CD4-positive, alpha-beta T cell treated with Interleukin-17A for 4 hours (primary cell): Measurements from ENCODE around the gene SH3PXD2A.
"Not testable (repeated sequence)": the region's sequence is repeated elsewhere in the genome, so short reads cannot be mapped to it uniquely, and the experiment has no call there.

Source experiments
- DNase-seq: peaks from one replicate; pipeline ENCODE4 v3.0.0-alpha.2; 2020; ENCODE audit warnings: mixed read lengths

SH3PXD2A gene

GRCh38 chr10:103849880-103850571 lies 5.3 kb downstream of the SH3PXD2A start:
- DNase-seq: no peak

GRCh38 chr10:103849212-103849877 lies 6.0 kb downstream of the SH3PXD2A start:
- DNase-seq: no peak

- peak; percentile 14 for DNase-seq
Observed at GRCh38 chr10:103847909-103848468, 7.4 kb downstream of the SH3PXD2A start.

GRCh38 chr10:103847346-103847745 lies 8.0 kb downstream of the SH3PXD2A start:
- DNase-seq: no peak

GRCh38 chr10:103845972-103846371 lies 9.4 kb downstream of the SH3PXD2A start:
- DNase-seq: peak; percentile 68

- not testable (repeated sequence) for DNase-seq
Observed at GRCh38 chr10:103845346-103845745, 10.0 kb downstream of the SH3PXD2A start.

GRCh38 chr10:103843854-103844570 lies 11.4 kb downstream of the SH3PXD2A start:
- DNase-seq: no peak

- DNase-seq: no peak
Observed at GRCh38 chr10:103843045-103843444, 12.3 kb downstream of the SH3PXD2A start.

GRCh38 chr10:103842605-103843004 lies 12.8 kb downstream of the SH3PXD2A start:
- DNase-seq: no peak

- no peak for DNase-seq
Observed at GRCh38 chr10:103841519-103841918, 13.9 kb downstream of the SH3PXD2A start.

- DNase-seq: no peak
Observed at GRCh38 chr10:103840740-103841070, 14.7 kb downstream of the SH3PXD2A start.

- DNase-seq: no peak
Observed at GRCh38 chr10:103839872-103840739, 15.3 kb downstream of the SH3PXD2A start.

- DNase-seq: no peak
Observed at GRCh38 chr10:103839519-103839871, 15.9 kb downstream of the SH3PXD2A start.

GRCh38 chr10:103838862-103839518 lies 16.4 kb downstream of the SH3PXD2A start:
- no peak for DNase-seq

- no peak for DNase-seq
Observed at GRCh38 chr10:103838070-103838395, 17.3 kb downstream of the SH3PXD2A start.

GRCh38 chr10:103837370-103838069 lies 17.9 kb downstream of the SH3PXD2A start:
- DNase-seq: no peak

GRCh38 chr10:103836861-103837260 lies 18.5 kb downstream of the SH3PXD2A start:
- DNase-seq: no peak

GRCh38 chr10:103836273-103836672 lies 19.1 kb downstream of the SH3PXD2A start:
- no peak for DNase-seq

- DNase-seq: no peak
Observed at GRCh38 chr10:103835096-103836050, 20.0 kb downstream of the SH3PXD2A start.

- no peak for DNase-seq
Observed at GRCh38 chr10:103834436-103835095, 20.8 kb downstream of the SH3PXD2A start.
